Measurements from ENCODE around the gene SORCS2. TPM values are rescaled to one million over a fixed set of nuclear protein-coding genes. Genes with fewer than 3 reads are reported as not detected.
A peak's percentile ranks its signal among the peaks of the same experiment; 100 is the strongest.

Gene SORCS2
- total RNA-seq, 1 donor from 2014 or later: 10.9 TPM

- peaks cover 2% of the 10 kb centered on the region for H3K36me3 Mint-ChIP-seq (ENCODE audit: low read depth)
- no peaks in the 10 kb centered on the region for H3K4me1 Mint-ChIP-seq (ENCODE audit: low read depth)
- H3K9me3 Mint-ChIP-seq (ENCODE audit: low read depth): peaks cover 2% of the 10 kb centered on the region
- DNase-seq (ENCODE audit: low spot score): peak; percentile 86
- H3K4me3 Mint-ChIP-seq (ENCODE audit: unreplicated experiment): no peak overlapping the region
- no peak overlapping the region for H3K27ac Mint-ChIP-seq (ENCODE audit: unreplicated experiment)
- H3K27me3 Mint-ChIP-seq (ENCODE audit: low read depth): peaks cover 32% of the 10 kb centered on the region
- TF ChIP-seq CTCF (IDR thresholded peaks at IDR 0.05): no peak
Observed at GRCh38 chr4:7691982-7692381, 499.6 kb downstream of the SORCS2 start.

GRCh38 chr4:7692451-7693236 is 500.3 kb downstream of the SORCS2 start:
- Mint-ChIP-seq H3K9me3 (ENCODE audit: low read depth) (peaks cover 2% of the 10 kb centered on the region), H3K4me3 (ENCODE audit: unreplicated experiment) (no peak overlapping the region), H3K27me3 (ENCODE audit: low read depth) (peaks cover 33% of the 10 kb centered on the region), H3K27ac (ENCODE audit: unreplicated experiment) (no peak overlapping the region), H3K36me3 (ENCODE audit: low read depth) (peaks cover 2% of the 10 kb centered on the region), H3K4me1 (ENCODE audit: low read depth) (no peaks in the 10 kb centered on the region)
- TF ChIP-seq CTCF (IDR thresholded peaks at IDR 0.05): no peak
- DNase-seq (ENCODE audit: low spot score): peak; percentile 63

GRCh38 chr4:7693237-7693608 is 500.9 kb downstream of the SORCS2 start:
- no peak overlapping the region for H3K4me3 Mint-ChIP-seq (ENCODE audit: unreplicated experiment)
- H3K36me3 Mint-ChIP-seq (ENCODE audit: low read depth): peaks cover 2% of the 10 kb centered on the region
- H3K27ac Mint-ChIP-seq (ENCODE audit: unreplicated experiment): no peak overlapping the region
- H3K9me3 Mint-ChIP-seq (ENCODE audit: low read depth): peaks cover 2% of the 10 kb centered on the region
- DNase-seq (ENCODE audit: low spot score): peak; percentile 59
- no peak for TF ChIP-seq CTCF (IDR thresholded peaks at IDR 0.05)
- H3K27me3 Mint-ChIP-seq (ENCODE audit: low read depth): peaks cover 33% of the 10 kb centered on the region
- H3K4me1 Mint-ChIP-seq (ENCODE audit: low read depth): no peaks in the 10 kb centered on the region

GRCh38 chr4:7693711-7694110 is 501.4 kb downstream of the SORCS2 start:
- Mint-ChIP-seq H3K4me1 (ENCODE audit: low read depth) (peaks cover 3% of the 10 kb centered on the region), H3K4me3 (ENCODE audit: unreplicated experiment) (no peak overlapping the region), H3K9me3 (ENCODE audit: low read depth) (peaks cover 2% of the 10 kb centered on the region)

GRCh38 chr4:7694324-7694723 is 502.0 kb downstream of the SORCS2 start:
- no peak overlapping the region for H3K4me3 Mint-ChIP-seq (ENCODE audit: unreplicated experiment)
- TF ChIP-seq CTCF (IDR thresholded peaks at IDR 0.05): no peak
- peaks cover 7% of the 10 kb centered on the region for H3K4me1 Mint-ChIP-seq (ENCODE audit: low read depth)
- no peak overlapping the region for H3K27ac Mint-ChIP-seq (ENCODE audit: unreplicated experiment)
- DNase-seq (ENCODE audit: low spot score): peak; percentile 27
- H3K9me3 Mint-ChIP-seq (ENCODE audit: low read depth): peaks cover 2% of the 10 kb centered on the region
- peaks cover 2% of the 10 kb centered on the region for H3K36me3 Mint-ChIP-seq (ENCODE audit: low read depth)
- H3K27me3 Mint-ChIP-seq (ENCODE audit: low read depth): peaks cover 37% of the 10 kb centered on the region

More at GRCh38 chr4:7693711-7694110, 501.4 kb downstream of the SORCS2 start:
- Mint-ChIP-seq H3K27ac (ENCODE audit: unreplicated experiment) (no peak overlapping the region), H3K36me3 (ENCODE audit: low read depth) (peaks cover 2% of the 10 kb centered on the region), H3K27me3 (ENCODE audit: low read depth) (peaks cover 35% of the 10 kb centered on the region)
- peak; percentile 92 for DNase-seq (ENCODE audit: low spot score)
- no peak for TF ChIP-seq CTCF (IDR thresholded peaks at IDR 0.05)

Measured in chondrocyte (in vitro differentiated cells).